ENCODE measurements around the gene BMP2K. TPM values are rescaled to one million over a fixed set of nuclear protein-coding genes. Genes with fewer than 3 reads are reported as not detected.

Gene BMP2K
- total and polyA plus RNA-seq, 2 donors from 2014 or later: 6.0 to 43.1 TPM

DNA sequence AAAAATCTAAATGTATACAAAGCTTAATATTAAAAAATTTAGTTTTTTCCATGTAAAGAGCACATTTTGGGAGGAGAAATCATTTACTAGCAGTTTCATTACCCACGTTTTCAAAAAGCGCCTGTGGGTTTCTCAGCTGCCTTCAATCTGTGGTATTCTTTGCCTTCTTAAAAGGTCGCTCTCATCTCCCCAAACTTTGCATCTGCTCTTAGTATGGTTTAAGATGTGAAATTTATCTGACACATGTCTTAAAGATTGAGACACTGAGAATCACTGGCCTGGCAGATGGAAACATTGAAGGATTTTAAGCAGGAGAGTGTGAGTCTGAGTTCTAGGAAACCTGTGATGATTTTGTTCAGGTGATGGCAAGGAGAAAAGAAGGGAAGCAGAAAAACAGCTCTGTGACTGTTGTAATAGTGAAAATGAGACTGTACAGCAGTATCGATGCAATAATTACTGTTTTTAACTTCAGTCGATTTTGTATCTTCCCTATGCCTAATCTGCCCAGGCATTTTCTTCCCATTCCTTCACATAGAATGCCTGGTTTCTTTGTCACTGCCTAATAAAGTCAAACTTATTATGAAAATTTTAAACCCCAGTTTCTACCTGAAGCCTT is 87.2 kb downstream of the BMP2K start:
- Histone ChIP-seq H3K27me3 (ENCODE audit: control insufficient read depth, insufficient read depth, low read length) (no peaks in the 10 kb centered on the region), H3K9me3 (ENCODE audit: control insufficient read depth in 2 of 3, insufficient read depth in 1 of 3, low read length in 3 of 3) (no peaks in the 10 kb centered on the region), H3K9ac (ENCODE audit: low read length in 3 of 3) (no peak overlapping the region), H3K27ac (ENCODE audit: low read depth in 2 of 2, low read length in 2 of 2) (no peak overlapping the region), H3K4me1 (ENCODE audit: control insufficient read depth in 2 of 3, insufficient read depth in 2 of 3, low read depth in 1 of 3, low read length in 3 of 3) (no peaks in the 10 kb centered on the region), H3K36me3 (ENCODE audit: control insufficient read depth in 2 of 3, insufficient read depth in 3 of 3, low read length in 3 of 3) (peaks cover 0 to 5% (median 0%) of the 10 kb centered on the region in 3 donors), H3K4me3 (ENCODE audit: low read length in 3 of 3) (no peak overlapping the region)
- no peak for FAIRE-seq
- TF ChIP-seq, protein P1, sequence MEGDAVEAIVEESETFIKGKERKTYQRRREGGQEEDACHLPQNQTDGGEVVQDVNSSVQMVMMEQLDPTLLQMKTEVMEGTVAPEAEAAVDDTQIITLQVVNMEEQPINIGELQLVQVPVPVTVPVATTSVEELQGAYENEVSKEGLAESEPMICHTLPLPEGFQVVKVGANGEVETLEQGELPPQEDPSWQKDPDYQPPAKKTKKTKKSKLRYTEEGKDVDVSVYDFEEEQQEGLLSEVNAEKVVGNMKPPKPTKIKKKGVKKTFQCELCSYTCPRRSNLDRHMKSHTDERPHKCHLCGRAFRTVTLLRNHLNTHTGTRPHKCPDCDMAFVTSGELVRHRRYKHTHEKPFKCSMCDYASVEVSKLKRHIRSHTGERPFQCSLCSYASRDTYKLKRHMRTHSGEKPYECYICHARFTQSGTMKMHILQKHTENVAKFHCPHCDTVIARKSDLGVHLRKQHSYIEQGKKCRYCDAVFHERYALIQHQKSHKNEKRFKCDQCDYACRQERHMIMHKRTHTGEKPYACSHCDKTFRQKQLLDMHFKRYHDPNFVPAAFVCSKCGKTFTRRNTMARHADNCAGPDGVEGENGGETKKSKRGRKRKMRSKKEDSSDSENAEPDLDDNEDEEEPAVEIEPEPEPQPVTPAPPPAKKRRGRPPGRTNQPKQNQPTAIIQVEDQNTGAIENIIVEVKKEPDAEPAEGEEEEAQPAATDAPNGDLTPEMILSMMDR (IDR thresholded peaks at IDR 0.05; ENCODE audit: borderline replicate concordance, extremely low read depth, insufficient read depth): no peak
- intact Hi-C loops (cut with DNase I): loop anchor here (10.0 kb wide), 1 partner anchor 249 kb away; no protein-coding TSS in a partner anchor
- DNase-seq: no peak

DNA sequence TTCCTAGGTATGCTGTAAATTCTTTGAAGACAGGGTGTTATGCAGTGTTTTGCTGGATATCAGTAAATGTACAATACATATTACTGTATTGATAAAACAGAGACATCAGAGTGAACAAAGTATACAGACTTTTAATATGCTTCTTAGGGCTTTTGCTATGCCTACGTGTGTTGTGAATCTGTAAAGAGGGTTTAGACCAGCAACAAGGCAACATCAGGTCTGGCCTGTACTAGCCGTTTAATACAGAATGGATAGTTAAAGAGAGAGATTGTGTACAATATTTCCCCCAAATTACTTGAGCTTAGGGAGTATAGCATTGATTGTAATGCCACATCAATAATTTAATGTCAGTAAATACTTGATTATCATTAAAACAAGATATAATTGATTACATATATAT is 87.8 kb downstream of the BMP2K start:
- Histone ChIP-seq H3K9me3 (ENCODE audit: control insufficient read depth in 2 of 3, insufficient read depth in 1 of 3, low read length in 3 of 3) (no peaks in the 10 kb centered on the region), H3K4me1 (ENCODE audit: control insufficient read depth in 2 of 3, insufficient read depth in 2 of 3, low read depth in 1 of 3, low read length in 3 of 3) (no peaks in the 10 kb centered on the region), H3K9ac (ENCODE audit: low read length in 3 of 3) (no peak overlapping the region), H3K36me3 (ENCODE audit: control insufficient read depth in 2 of 3, insufficient read depth in 3 of 3, low read length in 3 of 3) (peaks cover 0 to 5% (median 0%) of the 10 kb centered on the region in 3 donors), H3K27ac (ENCODE audit: low read depth in 2 of 2, low read length in 2 of 2) (no peak overlapping the region), H3K27me3 (ENCODE audit: control insufficient read depth, insufficient read depth, low read length) (no peaks in the 10 kb centered on the region), H3K4me3 (ENCODE audit: low read length in 3 of 3) (no peak overlapping the region)
- TF ChIP-seq, protein P1 (IDR thresholded peaks at IDR 0.05; ENCODE audit: borderline replicate concordance, extremely low read depth, insufficient read depth): no peak
- no peak for FAIRE-seq
- intact Hi-C loops (cut with DNase I): loop anchor here (10.0 kb wide), 1 partner anchor 249 kb away; no protein-coding TSS in a partner anchor
- DNase-seq: no peak

DNA sequence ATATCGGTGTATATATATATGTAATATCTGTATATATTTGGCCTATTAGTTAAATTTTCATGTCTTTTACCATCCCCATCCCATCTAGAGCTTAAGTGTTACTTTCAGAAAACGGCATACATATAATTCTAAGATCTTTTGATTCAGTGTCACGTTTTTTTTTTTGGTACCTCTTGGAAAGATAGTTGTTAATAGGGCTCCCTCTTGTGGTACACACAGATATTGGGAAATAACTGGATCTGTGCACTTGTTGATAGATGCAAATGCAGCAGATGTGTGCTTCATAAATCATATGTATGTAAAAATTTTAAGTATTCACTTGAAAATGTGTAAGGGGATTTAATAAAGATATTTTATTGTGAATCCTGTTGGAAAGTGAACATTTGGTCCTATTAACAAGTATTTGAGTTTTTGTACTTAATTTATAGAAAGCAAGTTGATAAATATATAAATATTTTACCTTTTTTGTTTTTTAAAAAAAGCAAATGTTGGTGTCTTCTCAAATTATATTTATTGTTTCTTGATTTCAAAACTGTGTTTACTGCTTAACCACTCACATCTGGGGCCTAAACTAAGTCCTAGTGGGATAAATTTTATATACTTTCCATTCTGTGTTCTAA is 88.4 kb downstream of the BMP2K start:
- intact Hi-C loops (cut with DNase I): loop anchor here (10.0 kb wide), 1 partner anchor 250 kb away; no protein-coding TSS in a partner anchor
- peak; percentile 95 for FAIRE-seq

More for the DNA sequence above, 88.4 kb downstream of the BMP2K start:
- DNase-seq: peak in 2 of 5 donors; percentile 78 to 91
- no peak overlapping the region for H3K27ac ChIP-seq (ENCODE audit: low read depth in 2 of 2, low read length in 2 of 2)
- TF ChIP-seq, protein P1 (IDR thresholded peaks at IDR 0.05; ENCODE audit: borderline replicate concordance, extremely low read depth, insufficient read depth): peak; percentile 74
- no peak overlapping the region for H3K9ac ChIP-seq (ENCODE audit: low read length in 3 of 3)
- no peak overlapping the region for H3K4me3 ChIP-seq (ENCODE audit: low read length in 3 of 3)
- no peaks in the 10 kb centered on the region for H3K9me3 ChIP-seq (ENCODE audit: control insufficient read depth in 2 of 3, insufficient read depth in 1 of 3, low read length in 3 of 3)
- H3K36me3 ChIP-seq (ENCODE audit: control insufficient read depth in 2 of 3, insufficient read depth in 3 of 3, low read length in 3 of 3): peaks cover 0 to 5% (median 0%) of the 10 kb centered on the region in 3 donors
- no peaks in the 10 kb centered on the region for H3K27me3 ChIP-seq (ENCODE audit: control insufficient read depth, insufficient read depth, low read length)
- no peaks in the 10 kb centered on the region for H3K4me1 ChIP-seq (ENCODE audit: control insufficient read depth in 2 of 3, insufficient read depth in 2 of 3, low read depth in 1 of 3, low read length in 3 of 3)

All from kidney (tissue), 14 donors.